ENCODE measurements around the gene TMEM138. TPM values are rescaled to one million over a fixed set of nuclear protein-coding genes. Genes with fewer than 3 reads are reported as not detected.

The TMEM138 gene
- total RNA-seq, 2 experiments from 2014 or later = 38.6 to 47.0 TPM

- H3K36me3 Mint-ChIP-seq (ENCODE audit: low read depth) = peaks cover 12% of the 10 kb centered on the region
- no peak overlapping the region for H3K4me3 Mint-ChIP-seq
- DNase-seq = no peak
- no peaks in the 10 kb centered on the region for H3K9me3 Mint-ChIP-seq
- TF ChIP-seq, protein P1, sequence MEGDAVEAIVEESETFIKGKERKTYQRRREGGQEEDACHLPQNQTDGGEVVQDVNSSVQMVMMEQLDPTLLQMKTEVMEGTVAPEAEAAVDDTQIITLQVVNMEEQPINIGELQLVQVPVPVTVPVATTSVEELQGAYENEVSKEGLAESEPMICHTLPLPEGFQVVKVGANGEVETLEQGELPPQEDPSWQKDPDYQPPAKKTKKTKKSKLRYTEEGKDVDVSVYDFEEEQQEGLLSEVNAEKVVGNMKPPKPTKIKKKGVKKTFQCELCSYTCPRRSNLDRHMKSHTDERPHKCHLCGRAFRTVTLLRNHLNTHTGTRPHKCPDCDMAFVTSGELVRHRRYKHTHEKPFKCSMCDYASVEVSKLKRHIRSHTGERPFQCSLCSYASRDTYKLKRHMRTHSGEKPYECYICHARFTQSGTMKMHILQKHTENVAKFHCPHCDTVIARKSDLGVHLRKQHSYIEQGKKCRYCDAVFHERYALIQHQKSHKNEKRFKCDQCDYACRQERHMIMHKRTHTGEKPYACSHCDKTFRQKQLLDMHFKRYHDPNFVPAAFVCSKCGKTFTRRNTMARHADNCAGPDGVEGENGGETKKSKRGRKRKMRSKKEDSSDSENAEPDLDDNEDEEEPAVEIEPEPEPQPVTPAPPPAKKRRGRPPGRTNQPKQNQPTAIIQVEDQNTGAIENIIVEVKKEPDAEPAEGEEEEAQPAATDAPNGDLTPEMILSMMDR (IDR thresholded peaks at IDR 0.05) = no peak
- CTCF ChIA-PET = interaction anchor here (2.5 to 2.9 kb wide), 2 partner anchors 14 to 36 kb away, joined by 12 to 16 read pairs; no protein-coding TSS in a partner anchor
- H3K27me3 Mint-ChIP-seq = no peaks in the 10 kb centered on the region
- H3K27ac Mint-ChIP-seq = peak overlapping the region; percentile 8
- no peaks in the 10 kb centered on the region for H3K4me1 Mint-ChIP-seq (ENCODE audit: low read depth)
- intact Hi-C loops (cut with micrococcal nuclease) = no loop called here
- no peak for ATAC-seq
- POLR2A ChIA-PET = interaction anchor here (1.4 to 5.5 kb wide), 3 partner anchors 11 to 17 kb away, joined by 3 to 37 read pairs (median 8); partner anchors contain the start of genes CYB561A3 and TMEM138
Measured at GRCh38 chr11:61349916-61350315, 12.3 kb upstream of the TMEM138 start.

- POLR2A ChIA-PET = interaction anchor here (5.5 kb wide), 1 partner anchor 11 kb away, joined by 37 read pairs; the partner anchor contains the start of genes CYB561A3 and TMEM138
- Mint-ChIP-seq H3K4me3 (no peak overlapping the region), H3K27me3 (no peaks in the 10 kb centered on the region), H3K9me3 (no peaks in the 10 kb centered on the region), H3K36me3 (ENCODE audit: low read depth) (peaks cover 14% of the 10 kb centered on the region), H3K4me1 (ENCODE audit: low read depth) (peaks cover 2% of the 10 kb centered on the region), H3K27ac (no peak overlapping the region)
- CTCF ChIA-PET = interaction anchor here (2.5 to 2.9 kb wide), 2 partner anchors 14 to 35 kb away, joined by 12 to 16 read pairs; no protein-coding TSS in a partner anchor
- intact Hi-C loops (cut with micrococcal nuclease) = no loop called here
- ATAC-seq (no peak), DNase-seq (no peak)
- TF ChIP-seq, protein P1 (IDR thresholded peaks at IDR 0.05) = no peak
Measured at GRCh38 chr11:61350336-61350735, 11.8 kb upstream of the TMEM138 start.

DNA sequence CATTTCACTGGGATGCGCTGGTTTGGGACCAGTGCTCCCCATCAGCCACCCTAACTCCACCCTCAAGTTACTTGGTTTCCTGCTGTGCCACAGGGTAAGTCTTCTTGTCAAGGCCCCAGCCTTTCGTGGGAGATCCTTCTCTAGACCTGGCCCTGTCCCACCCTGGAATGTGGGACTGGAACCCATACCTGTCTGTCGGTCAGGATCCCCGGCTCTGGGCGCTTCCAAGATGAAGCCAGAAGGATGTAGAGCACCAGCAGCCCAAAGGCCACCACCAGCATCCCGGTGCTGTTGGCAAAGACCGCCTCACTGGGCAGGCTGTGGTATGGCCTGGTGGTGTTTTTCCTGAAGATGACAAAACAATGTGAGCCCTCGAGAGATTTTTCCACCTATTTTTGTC lies 11.4 kb upstream of the TMEM138 start:
- DNase-seq (no peak), ATAC-seq (no peak)
- no peaks in the 10 kb centered on the region for H3K9me3 Mint-ChIP-seq
- TF ChIP-seq, protein P1 (IDR thresholded peaks at IDR 0.05) = no peak
- ChIA-PET POLR2A (interaction anchor here (5.5 kb wide), 1 partner anchor 11 kb away, joined by 37 read pairs; the partner anchor contains the start of genes CYB561A3 and TMEM138), CTCF (no interaction called here)
- intact Hi-C loops (cut with micrococcal nuclease) = no loop called here
- no peak overlapping the region for H3K27ac Mint-ChIP-seq
- H3K36me3 Mint-ChIP-seq (ENCODE audit: low read depth) = peaks cover 14% of the 10 kb centered on the region
- no peak overlapping the region for H3K4me3 Mint-ChIP-seq
- peaks cover 2% of the 10 kb centered on the region for H3K4me1 Mint-ChIP-seq (ENCODE audit: low read depth)
- H3K27me3 Mint-ChIP-seq = no peaks in the 10 kb centered on the region

GRCh38 chr11:61352038-61352437 lies 10.1 kb upstream of the TMEM138 start:
- no peaks in the 10 kb centered on the region for H3K9me3 Mint-ChIP-seq
- CTCF ChIA-PET = interaction anchor here (16.8 kb wide), 1 partner anchor 14 kb away, joined by 181 read pairs; the partner anchor contains the start of genes DDB1 and TKFC
- POLR2A ChIA-PET = interaction anchor here (5.5 kb wide), 1 partner anchor 9 kb away, joined by 37 read pairs; the partner anchor contains the start of genes CYB561A3 and TMEM138

More at GRCh38 chr11:61352038-61352437, 10.1 kb upstream of the TMEM138 start:
- H3K4me1 Mint-ChIP-seq (ENCODE audit: low read depth) = peaks cover 10% of the 10 kb centered on the region
- H3K4me3 Mint-ChIP-seq = no peak overlapping the region
- no peak overlapping the region for H3K27ac Mint-ChIP-seq
- DNase-seq (no peak), ATAC-seq (no peak)
- intact Hi-C loops (cut with micrococcal nuclease) = no loop called here
- H3K27me3 Mint-ChIP-seq = no peaks in the 10 kb centered on the region
- TF ChIP-seq, protein P1 (IDR thresholded peaks at IDR 0.05) = no peak
- peaks cover 14% of the 10 kb centered on the region for H3K36me3 Mint-ChIP-seq (ENCODE audit: low read depth)
